Stimulated activated CD4-positive, alpha-beta T cell treated with anti-CD3 and anti-CD28 coated beads, Interleukin-4, amount 100 ng/mL, for 4 hours (primary cell): ENCODE data around the gene TRIM44.
"Not testable (repeated sequence)": the region's sequence is repeated elsewhere in the genome, so short reads cannot be mapped to it uniquely, and the experiment has no call there.

Experiments
- DNase-seq, 2 experiments: peaks; one replicate each; pipeline ENCODE4 v3.0.0-alpha.2; 2020

The TRIM44 gene

DNA sequence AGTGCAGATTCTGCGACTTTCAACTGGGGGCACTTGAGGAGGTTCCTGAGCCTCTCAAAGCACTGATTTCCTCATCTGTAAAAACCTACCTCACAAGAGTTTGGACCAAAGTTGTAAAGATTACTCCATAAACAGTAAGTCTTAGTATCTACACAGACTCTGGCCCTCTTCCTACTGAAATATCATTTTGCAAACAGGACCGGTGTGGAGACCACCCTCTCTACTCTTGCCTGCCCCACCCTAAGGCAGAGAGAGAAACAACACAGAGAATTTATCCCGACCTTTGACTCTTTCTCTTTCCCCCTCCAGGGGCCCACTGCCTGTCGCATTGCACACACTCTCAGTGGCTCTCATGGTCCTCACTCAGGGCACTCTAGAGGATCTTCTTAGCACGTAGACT is 163.4 kb downstream of the TRIM44 start:
- no peak for DNase-seq

DNA sequence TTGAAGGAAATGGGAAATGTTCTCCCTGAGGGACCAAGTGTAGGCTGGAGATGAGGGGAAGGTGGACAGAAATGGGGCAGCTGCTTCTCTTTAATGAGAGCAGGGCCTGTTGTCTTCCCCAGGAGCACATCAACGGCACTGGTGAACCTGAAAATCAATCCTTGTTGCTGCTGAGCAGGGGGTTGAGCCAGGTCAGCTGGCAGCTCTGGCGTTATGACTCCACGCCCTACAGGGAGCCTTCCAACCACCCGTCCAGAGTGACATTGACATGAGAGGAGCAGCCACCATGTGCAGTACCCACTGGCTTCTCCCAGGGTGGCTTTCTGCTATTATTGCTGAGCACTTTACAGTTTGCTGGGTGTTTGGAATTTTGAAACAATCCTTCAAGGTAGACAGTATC is 164.4 kb downstream of the TRIM44 start:
- no peak for DNase-seq

DNA sequence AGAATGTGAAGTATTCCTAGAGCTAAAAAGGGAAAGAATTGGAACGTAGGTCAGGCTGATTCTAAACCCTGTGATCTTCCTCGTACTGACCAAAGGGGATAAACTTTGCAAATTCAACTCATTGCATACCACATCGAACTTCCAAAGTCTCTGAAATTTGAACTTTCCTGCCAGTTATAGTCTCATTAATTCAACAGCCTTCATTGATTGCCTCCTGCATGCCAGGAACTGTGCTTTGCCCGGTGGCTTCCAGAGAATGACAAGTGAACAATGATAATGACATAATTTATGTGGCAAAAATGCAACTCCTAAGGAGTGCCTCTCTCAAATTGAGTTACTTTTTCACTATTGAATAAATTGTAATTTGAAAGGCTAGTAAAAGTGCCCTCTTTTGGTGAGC is 173.6 kb downstream of the TRIM44 start:
- DNase-seq: no peak

GRCh38 chr11:35838071-35838470 is 175.5 kb downstream of the TRIM44 start:
- DNase-seq: no peak

DNA sequence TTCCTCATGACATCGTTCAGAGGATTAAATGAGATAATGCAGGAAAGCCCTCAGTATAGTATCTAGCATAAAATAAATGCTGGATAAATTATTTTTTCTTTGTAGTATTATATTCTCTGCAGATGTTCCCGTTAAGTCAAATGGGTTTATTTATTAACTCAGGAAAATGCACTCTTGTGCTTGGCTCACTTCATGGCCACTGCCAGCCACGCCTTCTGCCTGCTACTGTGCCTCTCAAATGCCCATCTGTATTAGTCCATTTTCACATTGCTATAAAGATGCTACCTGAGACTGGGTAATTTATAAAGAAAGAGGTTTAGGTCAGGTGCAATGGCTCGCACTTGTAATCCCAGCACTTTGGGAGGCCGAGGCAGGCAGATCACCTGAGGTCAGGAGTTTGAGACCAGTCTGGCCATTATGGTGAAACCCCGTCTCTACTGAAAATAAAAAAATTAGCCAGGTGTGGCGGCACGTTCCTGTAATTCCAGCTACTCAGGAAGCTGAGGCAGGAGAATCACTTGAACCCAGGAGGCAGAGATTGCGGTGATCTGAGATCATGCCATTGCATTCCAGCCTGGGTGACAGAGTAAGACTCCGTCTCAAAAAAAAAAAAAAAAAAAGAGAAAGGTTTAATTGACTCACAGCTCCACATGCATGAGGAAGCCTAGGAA is 176.3 kb downstream of the TRIM44 start:
- DNase-seq: not testable (repeated sequence)

DNA sequence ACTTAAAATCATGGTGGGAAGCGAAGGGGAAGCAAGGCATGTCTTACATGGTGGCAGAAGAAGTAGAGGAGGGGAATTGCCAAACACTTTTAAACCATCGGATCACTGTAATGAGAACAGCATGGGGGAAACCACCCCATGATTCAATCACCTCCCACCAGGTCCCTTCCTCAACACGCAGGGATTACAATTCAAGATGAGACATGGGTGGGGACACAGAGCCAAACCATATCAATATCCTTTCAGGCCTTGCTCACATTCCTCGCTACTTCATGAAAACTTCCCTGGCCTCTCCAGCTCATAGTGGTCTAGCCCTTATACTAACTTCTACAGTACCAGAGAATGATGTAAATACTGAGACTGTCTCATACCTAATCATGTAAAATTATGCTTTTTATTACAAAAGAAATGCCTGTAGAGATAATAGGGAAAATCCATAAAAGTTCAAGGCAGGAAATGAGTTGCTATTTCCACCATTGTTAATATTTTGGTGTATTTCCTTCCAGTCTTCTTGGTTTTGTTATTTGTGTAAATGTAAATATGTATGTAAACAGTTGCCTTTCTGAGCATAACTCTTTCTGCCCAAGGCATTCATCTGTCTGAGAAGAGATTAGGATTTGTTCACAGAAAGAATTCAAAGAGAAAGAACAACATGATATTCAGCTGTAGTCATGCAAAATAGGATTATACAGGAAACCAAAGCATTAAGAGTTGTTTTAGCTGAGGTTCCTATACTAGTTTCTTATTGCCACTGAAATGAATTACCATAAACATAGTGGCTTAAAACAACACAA is 177.0 kb downstream of the TRIM44 start:
- DNase-seq: no peak

DNA sequence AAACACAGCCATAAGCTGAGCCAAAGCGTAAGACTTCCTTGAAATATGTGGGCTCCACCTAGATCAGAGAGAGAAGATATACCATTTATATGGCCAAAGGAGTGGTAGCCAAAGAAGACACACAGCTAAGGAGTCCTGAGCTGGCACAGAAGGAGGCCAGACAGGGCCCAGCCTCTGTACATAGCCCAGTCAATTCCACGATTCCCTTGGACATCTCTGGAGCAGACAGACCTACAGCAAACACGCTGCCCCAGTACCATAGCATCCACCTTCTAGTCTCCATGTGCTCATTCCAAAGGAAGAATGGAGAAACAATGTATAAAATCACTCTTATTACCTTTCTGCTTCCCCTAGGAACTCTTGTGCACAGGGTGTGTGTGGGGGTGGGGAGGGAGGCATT is 179.2 kb downstream of the TRIM44 start:
- DNase-seq: no peak

GRCh38 chr11:35842958-35843357 is 180.4 kb downstream of the TRIM44 start:
- no peak for DNase-seq

- DNase-seq: no peak
These were observed 182.0 kb downstream of the TRIM44 start for GRCh38 chr11:35844579-35844978.

DNA sequence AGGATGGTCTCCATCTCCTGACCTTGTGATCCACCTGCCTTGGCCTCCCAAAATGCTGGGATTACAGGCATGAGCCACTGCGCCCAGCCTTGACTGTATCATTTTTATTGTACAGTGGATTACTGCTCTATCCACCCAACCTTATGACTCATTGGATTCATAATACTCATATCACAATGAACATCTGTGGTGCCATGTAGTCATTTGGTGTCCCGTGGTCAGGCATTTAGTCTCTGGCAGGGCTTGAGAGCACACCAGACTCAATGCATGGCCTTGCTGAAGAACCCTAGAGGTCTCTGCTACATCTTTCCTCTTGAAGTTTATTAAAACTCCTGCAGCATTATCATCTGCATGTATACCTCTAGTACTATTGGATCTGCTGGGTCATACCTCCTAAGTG is 183.3 kb downstream of the TRIM44 start:
- DNase-seq: no peak

GRCh38 chr11:35846874-35847273 is 184.3 kb downstream of the TRIM44 start:
- no peak for DNase-seq

GRCh38 chr11:35847473-35847872 is 184.9 kb downstream of the TRIM44 start:
- no peak for DNase-seq

- DNase-seq: no peak
These were observed 186.0 kb downstream of the TRIM44 start for GRCh38 chr11:35848616-35849015.

GRCh38 chr11:35850191-35850590 is 187.6 kb downstream of the TRIM44 start:
- DNase-seq: no peak

DNA sequence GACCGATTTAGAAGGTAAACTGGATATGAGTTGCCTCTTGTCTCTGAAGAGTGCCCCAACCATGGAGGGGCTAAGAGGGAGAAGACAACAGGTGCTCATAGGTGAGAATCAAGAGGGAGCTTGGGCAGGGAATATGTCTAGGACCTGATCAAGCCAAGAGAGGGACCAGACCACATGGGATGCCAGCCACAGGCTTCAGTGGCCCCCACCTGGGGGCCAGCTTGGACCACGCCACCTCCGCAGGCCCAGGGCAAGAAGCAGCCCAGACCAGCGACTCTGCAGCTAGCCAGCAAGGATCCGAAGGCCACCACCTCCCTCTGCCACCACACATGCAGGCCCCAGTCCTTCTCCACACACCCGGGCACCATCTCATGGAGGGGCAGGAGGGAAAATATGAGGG is 188.8 kb downstream of the TRIM44 start:
- no peak for DNase-seq

GRCh38 chr11:35852056-35852455 is 189.5 kb downstream of the TRIM44 start:
- DNase-seq: no peak

- no peak for DNase-seq
These were observed 191.4 kb downstream of the TRIM44 start for GRCh38 chr11:35853971-35854370.

DNA sequence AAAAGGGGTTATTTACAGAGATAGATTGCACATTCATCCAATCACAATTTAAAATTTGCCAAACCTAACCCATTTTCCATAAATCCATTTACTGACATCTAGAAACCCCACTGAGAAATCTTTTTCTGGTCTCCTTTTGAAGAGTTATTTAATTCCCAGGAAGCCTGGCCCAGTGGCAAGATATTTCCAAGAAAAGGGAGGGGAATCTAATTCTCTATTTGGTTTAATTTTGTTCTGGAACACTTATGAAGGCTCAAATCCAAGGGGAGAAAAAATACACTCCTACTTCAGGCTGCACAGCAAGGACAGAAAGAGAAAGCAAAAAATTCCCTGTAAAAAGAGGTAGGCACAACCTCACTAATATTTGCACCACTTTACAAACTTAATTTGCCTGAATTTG is 193.1 kb downstream of the TRIM44 start:
- DNase-seq: no peak

DNA sequence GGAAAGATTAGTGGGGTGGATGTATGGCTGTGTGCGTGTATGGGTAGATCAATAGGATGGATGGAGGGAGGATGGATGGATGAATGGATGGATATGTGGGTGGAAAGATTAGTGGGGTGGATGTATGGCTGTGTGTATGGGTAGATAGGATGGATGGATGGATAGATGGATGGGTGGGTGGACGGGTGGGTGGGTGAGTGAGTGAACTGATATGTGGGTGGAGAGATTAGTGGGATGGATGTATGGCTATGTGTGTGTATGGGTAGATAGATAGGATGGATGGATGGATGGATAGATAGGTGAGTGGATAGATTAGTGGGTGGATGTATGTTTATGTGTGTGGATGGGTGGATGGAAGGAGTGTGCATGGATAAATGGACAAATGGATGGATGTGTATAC is 193.7 kb downstream of the TRIM44 start:
- DNase-seq: no peak

- no peak for DNase-seq
These were observed 194.2 kb downstream of the TRIM44 start for GRCh38 chr11:35856756-35857155.

GRCh38 chr11:35857922-35858321 is 195.3 kb downstream of the TRIM44 start:
- DNase-seq: no peak

DNA sequence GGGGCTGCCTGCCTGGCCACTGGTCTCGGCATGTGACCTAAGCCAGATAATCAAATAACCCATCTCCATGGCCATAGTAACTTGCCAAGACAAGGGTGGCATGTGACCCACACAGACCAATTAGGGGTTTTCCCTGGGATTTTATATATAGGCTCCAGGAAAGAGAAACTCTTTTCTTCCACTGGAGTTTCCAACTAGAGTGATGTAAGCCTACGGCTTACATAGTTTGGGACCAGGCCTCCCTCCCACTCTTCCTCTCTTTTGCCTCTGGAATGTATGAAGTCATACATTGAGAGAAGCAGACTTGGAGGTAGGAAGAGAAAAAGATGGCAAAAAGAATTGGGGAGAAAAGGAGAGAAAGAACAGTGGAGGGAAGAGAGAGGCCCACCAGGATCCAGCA is 196.7 kb downstream of the TRIM44 start:
- no peak for DNase-seq

- not testable (repeated sequence) for DNase-seq
These were observed 197.6 kb downstream of the TRIM44 start for GRCh38 chr11:35860194-35860593.

DNA sequence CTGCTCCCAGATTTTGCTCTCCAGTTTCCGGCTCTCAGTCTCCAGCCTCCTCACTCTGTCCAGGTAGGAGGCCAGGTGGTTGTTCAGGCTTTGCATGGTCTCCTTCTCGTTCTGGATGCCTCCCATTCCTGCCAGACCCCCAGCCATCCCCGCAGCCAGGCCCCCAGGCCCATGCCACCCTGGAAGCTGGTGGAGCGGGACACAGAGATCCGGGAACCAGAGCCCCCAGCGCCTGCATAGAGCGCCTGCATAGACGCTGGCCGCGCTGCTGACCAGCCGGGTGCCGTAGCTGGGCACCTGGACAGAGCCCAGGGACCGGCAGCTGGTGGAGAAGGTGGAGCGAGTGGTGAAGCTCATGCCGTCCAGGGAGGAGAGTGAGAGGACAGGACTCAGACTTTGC is 198.6 kb downstream of the TRIM44 start:
- no peak for DNase-seq

- DNase-seq: no peak
These were observed 200.1 kb downstream of the TRIM44 start for GRCh38 chr11:35862666-35863065.
